HG03039 (cell line): ENCODE measurements around the gene MDGA2.

Experiments used
- ATAC-seq: cut with Tn5 transposase; IDR thresholded peaks from one replicate; pipeline ENCODE4 v1.9.1; 2021; ENCODE audit warnings: mild to moderate bottlenecking, moderate library complexity; ENCODE audit not compliant: unreplicated experiment

MDGA2 gene

DNA sequence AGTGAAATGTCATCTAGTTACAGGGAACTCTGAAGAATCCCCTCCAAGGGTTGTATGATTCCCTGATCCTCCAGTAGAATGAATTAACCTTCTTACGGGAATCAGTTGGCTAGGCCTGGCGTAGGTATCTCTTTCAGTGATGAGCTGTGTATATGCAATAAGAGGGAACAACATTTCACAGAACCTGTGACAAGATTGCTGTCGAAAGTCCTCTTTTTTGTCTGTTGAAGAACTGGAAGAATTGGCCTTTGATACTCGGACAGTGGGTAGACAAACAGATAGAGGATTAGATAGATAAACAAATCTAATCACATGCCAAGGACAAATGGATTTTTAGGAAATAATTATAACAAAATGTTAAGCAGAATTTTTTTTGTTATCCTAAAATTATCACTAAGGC, 184.6 kb downstream of the MDGA2 start:
- ATAC-seq, result no peak

DNA sequence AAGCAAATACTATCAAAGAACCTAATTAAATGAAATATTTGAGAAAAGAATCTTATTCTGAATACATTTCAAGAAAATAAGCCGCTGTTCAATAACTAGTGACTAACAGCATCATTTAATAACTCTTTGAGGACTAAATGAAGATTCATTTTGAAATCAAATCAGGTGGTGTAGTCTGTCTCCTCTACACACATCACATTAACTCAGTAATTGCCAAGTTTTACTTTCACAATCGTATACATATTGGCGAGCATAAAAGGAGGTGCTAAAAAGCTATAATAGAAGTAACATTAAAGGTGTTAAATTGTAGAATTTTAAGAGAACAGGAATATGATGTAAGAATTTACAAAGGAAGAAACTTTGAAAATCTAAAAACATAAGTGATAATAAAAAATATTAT, 185.1 kb downstream of the MDGA2 start:
- ATAC-seq, result no peak

DNA sequence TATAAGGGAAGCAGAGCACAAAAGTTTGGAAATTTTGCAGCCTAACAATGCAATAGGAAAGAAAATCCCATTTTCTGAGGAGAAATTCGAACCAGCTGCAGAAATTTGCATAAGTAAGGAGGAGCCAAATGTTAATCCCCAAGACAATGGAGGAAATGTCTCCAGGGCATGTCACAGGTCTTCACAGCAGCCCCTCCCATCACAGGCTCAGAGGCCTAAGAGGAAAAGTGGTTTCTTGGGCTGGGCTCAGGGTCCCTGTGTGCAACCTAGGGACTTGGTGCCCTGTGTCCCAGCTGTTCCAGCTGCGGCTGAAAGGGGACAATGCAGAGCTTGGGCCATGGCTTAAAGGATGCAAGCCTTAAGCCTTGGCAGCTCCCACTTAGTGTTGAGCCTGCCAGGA, 190.0 kb downstream of the MDGA2 start:
- ATAC-seq, result no peak

DNA sequence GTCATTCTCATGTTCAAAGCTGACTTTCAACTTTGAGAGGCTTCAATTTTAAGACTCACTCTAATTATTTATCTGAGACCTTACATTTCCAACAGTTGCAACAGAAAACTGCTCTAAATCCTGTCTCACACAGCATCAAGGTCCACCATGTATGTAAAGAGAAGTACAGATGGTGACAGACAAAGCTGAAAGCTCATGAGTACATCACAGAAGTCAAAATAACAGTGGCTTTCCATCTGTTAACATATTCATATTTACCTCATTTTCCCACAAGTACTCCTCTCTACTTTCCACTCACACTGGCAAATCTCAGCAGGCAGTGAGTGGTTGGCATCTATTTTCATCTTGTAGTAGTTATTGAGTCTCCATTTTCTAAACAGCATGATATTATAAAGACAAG, 192.0 kb downstream of the MDGA2 start:
- ATAC-seq, result no peak

DNA sequence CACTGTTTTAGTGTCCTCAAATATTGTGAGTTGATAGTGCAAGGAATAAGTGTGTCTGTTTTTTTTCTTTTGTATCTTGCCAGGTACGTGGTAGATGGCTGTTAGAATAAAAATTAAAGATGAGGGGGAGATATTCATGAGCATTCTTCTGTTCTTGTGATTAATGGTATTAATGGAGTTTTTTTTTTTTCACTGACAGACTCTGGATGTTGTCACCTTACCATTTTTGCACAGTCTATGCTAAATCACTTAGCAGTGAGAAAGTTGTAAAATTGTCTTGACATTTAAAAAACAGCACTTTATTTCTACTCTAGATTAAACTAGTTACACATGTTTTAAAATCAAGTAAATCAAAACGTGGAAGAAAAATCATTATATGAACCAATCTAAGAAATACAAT, 204.3 kb downstream of the MDGA2 start:
- no peak for ATAC-seq

DNA sequence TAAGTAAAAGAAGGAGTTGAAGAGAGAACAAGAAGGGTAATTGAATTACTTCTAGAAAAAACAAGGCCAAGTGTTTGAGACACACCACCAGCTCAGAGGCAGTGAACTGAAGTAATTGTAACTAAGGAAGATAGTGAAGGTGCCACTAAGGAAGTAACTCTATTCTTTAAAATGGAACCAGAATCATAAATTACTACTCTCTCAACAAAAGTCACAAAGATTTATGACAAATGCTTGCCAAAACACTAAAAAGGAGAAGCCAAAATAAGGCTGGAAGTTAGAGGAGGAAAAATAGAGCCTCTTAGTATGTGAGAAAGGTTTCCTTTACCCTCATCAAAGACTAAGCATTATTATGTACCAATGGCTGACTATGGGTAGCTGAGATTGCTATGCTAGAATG, 208.5 kb downstream of the MDGA2 start:
- ATAC-seq, result no peak

DNA sequence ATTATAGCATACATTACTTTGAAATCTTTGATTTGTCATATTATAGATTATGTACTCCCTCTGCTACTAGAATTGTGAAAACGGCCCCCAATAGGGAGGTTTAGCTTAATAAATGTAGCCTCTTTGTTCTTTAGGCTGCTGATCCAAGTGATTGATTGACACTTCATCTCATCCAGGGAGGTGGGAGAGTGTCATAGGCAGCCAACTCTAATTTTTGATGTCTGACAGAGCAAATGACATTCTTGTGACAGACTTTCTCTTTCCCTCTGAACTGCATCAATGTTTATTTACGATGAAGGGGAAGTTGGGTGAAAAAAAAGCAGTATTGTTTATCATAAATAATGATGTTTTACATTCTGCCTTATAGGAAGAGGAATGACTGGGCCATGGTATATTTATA, 221.4 kb downstream of the MDGA2 start:
- no peak for ATAC-seq

DNA sequence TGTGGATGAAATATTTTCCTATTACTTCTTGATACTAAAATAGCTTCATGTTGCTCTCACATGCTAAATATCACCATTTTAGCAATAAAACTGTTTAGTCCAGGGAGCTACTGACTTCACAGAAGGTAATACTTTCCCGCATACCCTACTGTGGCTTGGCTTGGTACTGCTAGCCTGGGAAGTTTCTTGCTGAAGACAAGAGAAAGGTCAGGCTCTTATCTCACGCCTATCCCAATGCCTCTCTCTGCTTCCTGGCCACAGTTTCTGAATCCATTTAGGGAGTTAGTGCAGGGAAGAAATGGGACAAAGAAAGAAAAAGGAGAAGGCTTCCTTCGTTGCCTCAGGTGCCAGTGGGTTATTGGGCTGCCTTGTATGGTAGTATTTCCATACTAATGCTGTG, 228.3 kb downstream of the MDGA2 start:
- ATAC-seq, result no peak

DNA sequence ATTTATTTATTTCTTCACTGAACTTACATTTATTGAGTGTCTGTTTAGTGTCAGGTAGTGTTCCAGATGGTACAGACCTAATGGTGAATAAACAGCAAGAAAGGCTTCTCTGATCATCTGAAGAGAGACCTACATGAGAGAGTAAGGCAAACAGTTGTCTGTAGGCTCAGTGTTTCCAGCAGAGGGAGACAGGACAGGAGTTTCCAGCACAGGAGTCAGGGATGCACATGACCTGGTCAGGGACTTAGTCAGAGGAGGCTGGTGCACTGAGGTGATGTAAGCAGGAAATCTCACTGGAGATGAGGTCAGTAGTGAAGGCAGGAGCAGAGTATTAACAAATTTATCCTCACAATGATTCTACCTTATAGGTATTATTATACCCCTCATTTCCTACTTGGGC, 233.2 kb downstream of the MDGA2 start:
- no peak for ATAC-seq

DNA sequence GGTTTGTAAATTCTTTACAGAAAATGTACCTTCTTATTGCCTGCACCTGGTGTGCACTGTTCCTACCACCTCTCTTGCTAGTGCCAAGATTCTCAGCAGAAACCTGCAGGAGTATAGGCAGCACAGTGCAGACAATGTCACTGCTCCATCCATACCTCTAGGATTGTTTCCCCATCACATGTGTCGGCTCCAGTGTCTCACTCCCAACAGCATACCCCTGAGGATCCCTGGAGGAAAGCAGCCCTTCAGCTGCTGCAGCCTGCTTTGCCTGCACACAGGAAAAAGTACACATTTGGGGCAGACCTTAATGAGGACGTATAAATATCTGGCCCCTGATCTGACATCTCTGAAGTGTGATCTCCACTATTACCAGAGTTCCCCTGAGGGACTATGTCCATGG, 235.5 kb downstream of the MDGA2 start:
- no peak for ATAC-seq

DNA sequence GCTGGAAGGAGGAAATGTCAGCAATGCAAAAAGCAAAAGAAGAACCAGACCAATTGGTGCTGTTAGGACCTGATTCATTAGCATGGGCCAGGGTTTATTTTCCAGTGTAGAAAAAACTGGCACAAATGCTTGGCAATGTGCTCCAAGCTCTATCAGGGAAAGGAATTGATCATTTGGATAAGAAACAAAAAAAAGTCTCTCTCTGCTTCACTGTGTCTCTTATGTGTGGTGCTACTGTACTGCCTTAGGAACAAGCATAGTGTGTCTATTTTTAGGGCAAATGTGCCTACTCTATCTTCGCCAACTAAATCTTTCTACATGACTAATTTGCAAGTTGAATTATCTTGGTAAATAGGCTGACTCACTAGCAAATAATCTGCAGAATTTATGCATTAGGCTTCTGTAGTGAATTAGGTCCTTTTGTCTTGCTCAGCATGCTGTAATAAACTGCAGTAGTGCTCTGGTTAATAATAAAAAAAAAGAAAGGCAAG, 236.7 kb downstream of the MDGA2 start:
- ATAC-seq, result no peak

DNA sequence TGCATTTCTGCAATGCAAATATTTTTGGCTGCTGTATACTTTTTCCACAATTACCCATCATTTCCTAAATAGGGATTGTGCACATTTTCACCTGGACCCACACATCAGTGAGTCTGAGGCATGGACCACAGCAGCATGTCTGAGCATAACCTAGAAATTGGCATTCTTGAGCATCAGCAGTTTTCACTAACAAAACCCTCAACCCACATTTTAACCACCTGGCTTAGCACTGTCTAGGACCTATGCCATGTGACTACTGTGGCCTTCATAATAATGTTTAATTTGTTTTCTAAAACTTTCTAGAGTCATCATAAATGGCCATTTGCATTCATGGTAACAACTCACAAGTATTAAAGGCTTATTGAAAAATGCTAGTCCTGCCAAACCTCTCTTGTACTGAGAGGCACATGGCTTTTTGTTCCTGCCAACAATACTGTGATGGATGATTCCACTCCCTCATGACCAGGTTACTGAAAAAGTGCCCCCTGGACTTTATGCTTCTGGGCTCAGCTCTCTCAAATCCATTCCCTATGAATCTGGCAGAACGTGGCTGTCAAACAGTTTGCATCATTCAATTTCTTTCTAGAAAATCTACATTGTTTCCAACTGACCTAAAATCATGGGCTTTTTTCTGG, 240.0 kb downstream of the MDGA2 start:
- no peak for ATAC-seq

DNA sequence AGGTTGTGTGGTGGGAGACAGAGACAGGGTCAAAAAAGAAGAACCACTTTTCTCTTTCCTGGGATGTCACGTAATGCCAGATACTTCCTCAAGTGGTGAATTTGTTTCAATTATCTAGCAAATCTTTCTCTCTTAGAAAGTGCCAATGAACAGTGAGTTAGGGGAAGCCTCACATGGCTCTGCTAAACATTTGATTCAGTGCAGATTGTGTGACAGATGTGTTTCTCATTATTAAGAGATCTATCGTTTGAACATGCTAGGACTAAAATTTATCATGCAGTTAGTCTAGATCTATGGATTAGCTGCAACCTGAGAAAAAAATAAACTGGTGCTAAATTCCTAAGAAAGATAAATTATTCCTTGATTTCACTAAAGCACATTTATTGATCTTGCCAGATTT, 247.8 kb downstream of the MDGA2 start:
- ATAC-seq, result no peak

DNA sequence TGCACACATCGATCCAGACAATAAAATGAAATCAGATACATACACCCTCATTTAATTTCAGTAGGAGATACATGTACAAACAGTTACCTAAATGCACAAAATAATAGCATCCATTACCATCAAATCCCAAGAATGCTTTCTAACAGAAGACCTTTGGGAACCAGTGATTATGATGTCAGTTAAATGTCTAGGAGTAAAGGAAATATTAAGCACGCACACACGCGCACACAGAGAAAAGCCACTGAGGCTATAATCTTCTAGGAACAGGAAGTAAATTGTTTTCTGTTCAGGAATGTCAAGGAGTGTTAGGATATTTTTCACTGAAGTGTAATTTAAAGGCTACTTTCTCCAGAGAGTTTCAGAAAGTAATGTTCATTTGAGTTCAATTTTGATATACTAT, 250.1 kb downstream of the MDGA2 start:
- ATAC-seq, result no peak

DNA sequence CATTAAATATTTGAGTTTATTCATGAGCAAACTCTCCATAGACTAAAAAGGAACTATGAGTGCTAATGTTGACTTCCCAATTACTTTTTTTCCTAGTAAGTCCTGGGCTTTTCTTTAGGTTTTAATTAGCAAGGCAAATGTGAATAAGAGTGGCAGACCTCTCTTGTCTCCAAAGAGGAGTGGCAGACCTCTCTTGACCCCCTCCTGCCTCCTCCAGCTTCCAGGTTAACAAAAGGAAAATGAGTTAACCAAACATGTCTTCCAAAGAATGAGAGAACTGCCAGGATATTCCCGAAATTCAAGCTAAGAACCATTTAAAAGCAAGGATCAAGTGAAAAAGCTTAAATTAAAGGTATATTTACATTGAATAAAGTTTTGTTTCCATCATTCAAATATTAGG, 253.2 kb downstream of the MDGA2 start:
- no peak for ATAC-seq

DNA sequence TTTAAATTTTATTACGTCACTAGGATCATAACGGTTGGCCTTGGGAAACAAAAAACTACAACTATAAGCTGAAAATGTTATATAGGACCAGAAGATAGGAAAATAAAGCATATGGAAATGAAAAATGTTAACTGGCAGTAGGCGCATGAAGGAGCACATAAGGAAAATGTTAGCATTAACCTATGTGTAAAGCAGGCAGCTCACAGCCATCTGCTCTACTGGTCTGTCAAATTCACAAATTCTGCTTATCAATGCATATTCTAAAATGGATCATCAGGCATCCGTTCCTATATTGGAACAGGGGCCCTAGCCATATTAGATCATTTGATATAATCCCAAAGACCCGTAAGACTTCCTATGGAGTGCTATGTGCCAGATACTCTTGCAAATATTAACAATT, 263.9 kb downstream of the MDGA2 start:
- no peak for ATAC-seq

DNA sequence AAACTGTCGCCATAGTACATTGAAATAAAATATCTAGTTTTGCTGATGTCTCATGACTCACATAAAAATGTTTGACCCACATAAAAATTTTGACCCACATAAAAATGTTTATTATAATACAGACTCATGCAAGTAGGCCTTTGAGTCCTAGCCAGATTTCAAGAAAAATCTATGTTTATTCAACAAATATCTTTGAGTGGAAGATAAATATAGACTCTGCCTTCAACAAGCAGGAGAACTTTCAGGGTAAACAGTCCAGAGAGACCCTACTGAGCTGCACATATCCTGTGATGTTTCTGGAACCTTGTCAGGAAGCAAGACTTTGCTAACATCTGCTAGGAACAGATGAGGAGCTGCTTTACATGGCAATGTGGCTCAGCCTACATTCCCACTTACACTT, 283.1 kb downstream of the MDGA2 start:
- ATAC-seq, result no peak

DNA sequence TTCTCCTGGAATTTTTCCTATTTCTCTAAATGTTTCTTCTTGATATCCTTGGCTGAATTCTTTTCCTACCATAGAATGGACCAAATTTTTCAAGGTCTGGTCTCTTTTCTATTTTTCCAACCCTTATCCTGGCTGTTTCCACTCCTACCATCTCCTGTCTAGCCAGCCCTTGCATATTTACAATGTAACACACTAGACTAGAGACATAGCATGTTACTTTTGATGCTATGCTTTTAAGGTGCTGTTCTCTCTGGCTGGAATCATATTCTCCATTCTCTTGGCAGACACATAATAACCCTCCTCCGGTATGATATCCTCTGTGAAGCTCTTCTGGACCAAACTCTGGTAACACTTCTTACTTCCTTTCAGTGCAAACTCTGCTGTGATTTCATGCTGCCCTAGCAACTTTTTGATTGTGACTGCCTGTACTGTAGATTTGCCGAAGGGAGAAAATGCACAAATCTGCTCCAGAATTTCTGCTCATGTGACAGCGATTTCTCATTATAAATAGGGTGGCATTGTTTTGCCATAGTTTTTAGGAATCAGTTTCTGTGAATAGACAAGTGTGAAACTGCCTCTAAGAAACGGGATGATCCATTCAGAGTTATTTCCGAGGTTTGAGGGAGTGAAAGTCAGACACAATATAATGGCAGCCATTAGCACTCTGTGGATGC, 284.4 kb downstream of the MDGA2 start:
- no peak for ATAC-seq

DNA sequence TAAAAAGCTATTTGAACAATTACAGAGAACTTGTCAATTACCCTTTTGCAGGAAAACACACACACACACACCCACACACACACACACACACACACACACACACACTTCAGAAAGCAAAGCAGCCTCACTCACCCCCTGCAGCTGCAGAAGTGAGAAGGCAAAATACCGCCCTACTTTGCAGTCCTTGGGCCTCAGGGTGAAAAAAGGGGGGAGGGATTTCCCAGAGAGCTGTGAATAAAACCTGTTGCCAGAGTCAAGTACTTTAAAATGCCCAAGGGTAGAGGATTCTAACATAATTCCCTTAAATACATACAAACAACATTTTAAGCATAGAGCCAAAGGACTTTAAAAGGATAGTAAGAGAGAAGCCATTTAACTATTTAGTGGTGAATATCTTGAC, 285.9 kb downstream of the MDGA2 start:
- ATAC-seq, result no peak

DNA sequence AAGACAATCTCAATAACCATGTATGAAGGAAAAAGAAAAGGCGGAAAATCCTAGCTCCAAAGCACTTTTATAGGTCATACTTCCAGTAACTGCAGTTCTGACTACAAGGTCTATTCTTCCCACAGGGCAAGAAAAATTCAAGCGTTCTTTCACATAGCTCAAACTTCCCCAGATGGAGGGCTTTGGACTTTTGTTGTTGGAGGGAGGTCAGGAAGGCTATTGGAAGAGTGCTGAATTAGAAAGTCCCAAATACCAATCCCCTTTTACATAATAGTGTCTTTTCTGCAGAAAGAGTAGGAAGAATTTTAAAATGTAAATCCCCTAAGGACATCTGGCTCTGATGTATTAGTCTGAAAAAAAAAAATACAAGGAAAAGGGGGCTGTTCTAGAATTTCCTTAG, 309.4 kb downstream of the MDGA2 start:
- ATAC-seq, result no peak

DNA sequence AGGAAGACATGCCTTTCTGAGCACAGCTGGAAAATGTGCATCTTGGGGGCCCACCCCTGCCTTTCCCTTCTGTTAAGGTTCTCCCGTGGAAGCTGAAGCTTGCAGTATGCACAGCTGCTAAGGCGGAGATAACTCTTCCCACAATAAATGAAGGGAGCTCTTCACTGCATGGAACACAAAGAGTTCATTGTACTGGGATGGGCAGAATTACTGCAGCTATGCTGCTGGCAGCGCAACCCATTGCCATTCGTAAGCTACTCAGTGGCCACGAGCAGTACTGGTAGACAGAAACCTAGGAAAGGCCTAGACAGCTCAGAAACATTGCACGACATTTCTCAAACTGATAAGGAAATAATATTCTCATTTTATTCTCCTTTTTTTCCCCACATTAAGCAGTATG, 310.2 kb downstream of the MDGA2 start:
- no peak for ATAC-seq

DNA sequence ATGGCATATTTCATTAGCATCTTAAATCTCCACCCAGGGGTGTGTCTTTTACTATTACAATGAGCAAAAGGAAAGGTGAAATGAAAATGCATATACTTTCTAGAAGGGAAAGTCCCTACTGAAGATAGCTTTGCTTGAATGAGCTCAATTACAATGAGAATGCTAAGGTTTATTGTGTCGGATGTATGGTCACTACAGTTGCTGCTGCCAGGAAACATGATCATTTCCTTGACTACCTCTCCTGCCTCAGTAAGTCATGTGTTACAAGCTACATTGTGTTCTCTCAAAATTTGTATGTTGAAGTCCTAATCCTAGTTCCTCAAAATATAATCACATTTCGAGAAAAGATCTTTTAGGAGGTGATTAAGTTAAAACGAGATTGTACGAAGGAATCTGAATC, 322.2 kb downstream of the MDGA2 start:
- no peak for ATAC-seq

DNA sequence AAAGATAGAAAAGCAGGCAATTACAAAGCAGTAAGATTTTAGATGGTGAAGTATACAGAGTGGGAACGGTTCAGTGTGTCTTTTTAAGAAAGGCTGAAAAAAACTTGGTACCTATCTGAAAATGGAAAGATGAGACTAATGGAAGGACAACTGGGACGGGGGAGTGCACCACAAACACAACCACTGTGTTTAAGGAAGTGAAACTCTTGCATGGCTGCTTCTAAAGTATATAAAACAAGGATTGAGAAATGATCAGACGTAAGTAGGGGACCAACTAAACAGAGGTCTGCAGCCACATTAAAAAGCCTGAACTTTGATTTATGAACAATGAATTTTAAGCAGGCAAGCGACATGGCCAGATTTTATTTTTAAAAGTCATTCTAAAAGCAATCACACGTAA, 328.6 kb downstream of the MDGA2 start:
- no peak for ATAC-seq
